Parathyroid adenoma (tissue), 2 donors: ENCODE measurements around the gene ZC3H13.

ENCODE experiments used
- H2AFZ ChIP-seq: fragments of 300-600 bp; sonication (generic); one replicate; pipeline ENCODE4 v1.7.0; 2017; ENCODE audit warnings: antibody characterized with exemption, mild to moderate bottlenecking
- H3K27ac ChIP-seq: fragments of 300-600 bp; sonication (generic); one replicate; pipeline ENCODE4 v1.7.0; 2017
- H3K27me3 ChIP-seq: fragments of 300-600 bp; sonication (generic); one replicate; pipeline ENCODE4 v1.7.0; 2017; ENCODE audit warnings: low read length; ENCODE audit not compliant: control insufficient read depth, insufficient read depth
- H3K36me3 ChIP-seq: fragments of 300-600 bp; sonication (generic); one replicate; pipeline ENCODE4 v1.7.0; 2017; ENCODE audit warnings: low read length; ENCODE audit not compliant: control insufficient read depth, insufficient read depth
- H3K4me1 ChIP-seq: fragments of 300-600 bp; sonication (generic); one replicate; pipeline ENCODE4 v1.7.0; 2017; ENCODE audit warnings: control low read depth
- H3K4me2 ChIP-seq: fragments of 300-600 bp; sonication (generic); one replicate; pipeline ENCODE4 v1.7.0; 2017; ENCODE audit warnings: low read length
- H3K4me3 ChIP-seq: fragments of 300-600 bp; sonication (generic); one replicate; pipeline ENCODE4 v1.7.0; 2017; ENCODE audit warnings: low read depth, low read length
- H3K79me2 ChIP-seq: fragments of 300-600 bp; sonication (generic); one replicate; pipeline ENCODE4 v1.7.0; 2017; ENCODE audit warnings: control low read depth
- H3K9ac ChIP-seq: fragments of 300-600 bp; sonication (generic); one replicate; pipeline ENCODE4 v1.7.0; 2017; ENCODE audit warnings: mild to moderate bottlenecking
- H3K9me3 ChIP-seq: fragments of 300-600 bp; sonication (generic); one replicate; pipeline ENCODE4 v1.7.0; 2017; ENCODE audit warnings: low read length; ENCODE audit not compliant: control insufficient read depth
- TF ChIP-seq, protein P1 (sequence below): fragments of 300-600 bp; sonication (generic); IDR thresholded peaks from one replicate; pipeline ENCODE4 v1.7.0; 2017; ENCODE audit warnings: antibody characterized with exemption, mild to moderate bottlenecking
- donor health status: primary hyperparathyroidism.

ZC3H13 gene

DNA sequence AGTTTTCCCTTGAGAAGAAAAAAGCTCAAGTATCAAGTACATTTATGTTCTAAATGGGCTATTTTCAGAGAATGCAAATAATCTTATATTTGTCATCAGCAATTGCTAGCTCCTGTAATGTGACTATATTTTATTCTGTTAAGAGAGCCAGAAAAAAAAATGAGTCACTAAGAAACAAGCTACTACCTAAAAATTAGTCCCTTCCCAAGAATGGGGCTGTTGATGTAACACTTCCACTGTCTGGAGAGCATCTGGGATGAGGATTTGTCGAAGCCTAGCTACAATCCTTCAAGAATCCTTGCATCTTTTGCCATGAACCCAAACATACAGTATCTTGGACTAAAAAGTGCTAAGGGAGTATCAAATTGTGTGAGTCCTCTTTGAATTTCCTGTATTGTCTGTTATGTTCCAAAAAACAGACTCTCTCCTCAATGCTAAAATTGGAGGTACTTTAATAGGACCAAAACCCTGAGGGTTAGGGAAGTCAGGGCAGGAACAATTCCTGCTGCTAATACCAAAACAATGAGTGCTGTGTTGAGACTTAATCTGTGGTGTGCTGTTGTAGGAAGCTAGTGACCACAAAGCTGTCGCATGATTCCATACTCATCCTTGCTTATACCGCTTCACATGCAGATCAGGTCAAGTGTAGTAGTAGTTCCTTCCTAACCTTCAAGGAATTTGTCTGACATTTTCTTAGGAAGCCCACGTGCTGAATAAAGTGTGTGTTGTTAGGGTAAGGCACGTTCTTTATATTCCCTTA, 4.9 kb upstream of the ZC3H13 start:
- Histone ChIP-seq H3K4me3 (no peak overlapping the region), H3K36me3 (no peaks in the 10 kb centered on the region), H3K27ac (no peak overlapping the region), H3K4me2 (no peak overlapping the region), H3K4me1 (no peaks in the 10 kb centered on the region), H3K9me3 (no peaks in the 10 kb centered on the region), H2AFZ (no peak overlapping the region), H3K79me2 (no peaks in the 10 kb centered on the region), H3K9ac (no peak overlapping the region), H3K27me3 (no peaks in the 10 kb centered on the region)
- TF ChIP-seq, protein P1, sequence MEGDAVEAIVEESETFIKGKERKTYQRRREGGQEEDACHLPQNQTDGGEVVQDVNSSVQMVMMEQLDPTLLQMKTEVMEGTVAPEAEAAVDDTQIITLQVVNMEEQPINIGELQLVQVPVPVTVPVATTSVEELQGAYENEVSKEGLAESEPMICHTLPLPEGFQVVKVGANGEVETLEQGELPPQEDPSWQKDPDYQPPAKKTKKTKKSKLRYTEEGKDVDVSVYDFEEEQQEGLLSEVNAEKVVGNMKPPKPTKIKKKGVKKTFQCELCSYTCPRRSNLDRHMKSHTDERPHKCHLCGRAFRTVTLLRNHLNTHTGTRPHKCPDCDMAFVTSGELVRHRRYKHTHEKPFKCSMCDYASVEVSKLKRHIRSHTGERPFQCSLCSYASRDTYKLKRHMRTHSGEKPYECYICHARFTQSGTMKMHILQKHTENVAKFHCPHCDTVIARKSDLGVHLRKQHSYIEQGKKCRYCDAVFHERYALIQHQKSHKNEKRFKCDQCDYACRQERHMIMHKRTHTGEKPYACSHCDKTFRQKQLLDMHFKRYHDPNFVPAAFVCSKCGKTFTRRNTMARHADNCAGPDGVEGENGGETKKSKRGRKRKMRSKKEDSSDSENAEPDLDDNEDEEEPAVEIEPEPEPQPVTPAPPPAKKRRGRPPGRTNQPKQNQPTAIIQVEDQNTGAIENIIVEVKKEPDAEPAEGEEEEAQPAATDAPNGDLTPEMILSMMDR = no peak

GRCh38 chr13:46053162-46054012, 841 bp upstream of the ZC3H13 start:
- Histone ChIP-seq H3K36me3 (no peaks in the 10 kb centered on the region), H2AFZ (peak overlapping the region; percentile 90), H3K27ac (peak overlapping the region; percentile 91), H3K9me3 (no peaks in the 10 kb centered on the region), H3K4me2 (peak overlapping the region; percentile 99), H3K27me3 (no peaks in the 10 kb centered on the region), H3K9ac (peak overlapping the region; percentile 2), H3K4me1 (no peaks in the 10 kb centered on the region), H3K79me2 (peaks cover 12% of the 10 kb centered on the region), H3K4me3 (peak overlapping the region; percentile 99)
- TF ChIP-seq, protein P1 = no peak

DNA sequence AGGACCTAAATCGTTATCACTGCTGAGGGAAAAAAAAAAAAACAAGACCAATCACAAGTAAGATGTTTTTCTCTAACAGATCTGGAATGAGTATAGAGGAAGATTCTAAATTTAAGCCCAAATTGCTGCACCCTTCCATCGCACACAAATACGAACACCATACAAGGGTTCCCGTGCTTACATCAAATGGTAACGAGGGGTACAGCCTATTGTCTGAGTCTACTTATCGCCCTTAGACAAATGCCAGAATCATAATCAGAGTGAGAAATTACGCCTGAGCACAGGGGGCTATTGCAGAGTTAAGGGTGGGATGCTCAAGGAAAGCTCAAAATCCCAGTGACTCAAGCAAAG, 603 bp downstream of the ZC3H13 start:
- H3K27me3 ChIP-seq = no peaks in the 10 kb centered on the region
- peaks cover 16% of the 10 kb centered on the region for H3K79me2 ChIP-seq
- H3K9ac ChIP-seq = peak overlapping the region; percentile 49
- peak overlapping the region; percentile 91 for H3K27ac ChIP-seq
- H3K9me3 ChIP-seq = no peaks in the 10 kb centered on the region
- TF ChIP-seq, protein P1 = no peak
- H3K4me2 ChIP-seq = peak overlapping the region; percentile 99
- peak overlapping the region; percentile 99 for H3K4me3 ChIP-seq
- H3K36me3 ChIP-seq = no peaks in the 10 kb centered on the region
- H3K4me1 ChIP-seq = no peaks in the 10 kb centered on the region
- peak overlapping the region; percentile 90 for H2AFZ ChIP-seq

GRCh38 chr13:46050771-46051170, 1.8 kb downstream of the ZC3H13 start:
- H3K4me3 ChIP-seq = no peak overlapping the region
- H3K27me3 ChIP-seq = no peaks in the 10 kb centered on the region
- no peak overlapping the region for H3K27ac ChIP-seq
- TF ChIP-seq, protein P1 = no peak
- no peak overlapping the region for H3K9ac ChIP-seq
- no peaks in the 10 kb centered on the region for H3K36me3 ChIP-seq
- H3K4me2 ChIP-seq = peak overlapping the region; percentile 30
- H3K9me3 ChIP-seq = no peaks in the 10 kb centered on the region
- H2AFZ ChIP-seq = no peak overlapping the region
- H3K4me1 ChIP-seq = no peaks in the 10 kb centered on the region
- peaks cover 16% of the 10 kb centered on the region for H3K79me2 ChIP-seq
